GM18508 (cell line): ENCODE results near the gene CSTF1.

Source experiments
- ATAC-seq: cut with Tn5 transposase; IDR thresholded peaks from one replicate; pipeline ENCODE4 v1.9.1; 2021; ENCODE audit warnings: moderate number of reproducible peaks; ENCODE audit not compliant: insufficient read depth, unreplicated experiment

The CSTF1 gene

GRCh38 chr20:56392132-56392880 lies at the start of gene CSTF1, which contains the start of gene AURKA:
TSS of gene CSTF1 (plus strand) at chr20:56392645. CDS start at chr20:56395553, 2,908 bp downstream.
TSS of gene AURKA (minus strand) at chr20:56392215. CDS start at chr20:56388197, 4,018 bp downstream.
- peak; percentile 92 for ATAC-seq

GRCh38 chr20:56342783-56343182 lies 49.7 kb upstream of the CSTF1 start:
- no peak for ATAC-seq

DNA sequence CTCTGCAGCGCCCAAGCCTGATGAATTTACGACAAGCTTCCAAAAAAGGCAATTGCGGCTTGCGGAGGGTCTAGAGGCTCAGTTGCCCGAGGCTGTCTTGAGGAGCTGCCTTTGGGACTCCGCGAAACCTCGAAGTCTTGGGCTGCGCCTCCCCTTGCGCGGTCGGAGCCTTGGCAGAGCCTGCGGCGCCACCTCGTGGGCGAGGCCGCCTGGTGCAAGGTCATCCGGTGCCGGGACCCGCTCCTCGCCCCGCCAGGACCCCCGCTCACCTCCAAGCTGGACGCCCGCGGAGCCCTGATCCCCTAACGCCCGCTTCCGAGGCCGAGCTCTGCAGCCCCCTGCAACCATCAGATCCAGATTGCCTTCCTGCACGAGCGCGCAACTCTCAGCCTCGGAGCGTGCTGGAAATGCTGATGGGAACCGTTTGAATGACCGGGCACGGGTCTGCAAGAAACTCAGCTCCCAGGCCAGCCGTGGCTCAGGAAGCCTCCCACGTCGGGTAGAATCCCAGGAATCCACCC lies 48.5 kb upstream of the CSTF1 start:
- no peak for ATAC-seq

GRCh38 chr20:56345911-56346310 lies 46.5 kb upstream of the CSTF1 start:
- no peak for ATAC-seq

DNA sequence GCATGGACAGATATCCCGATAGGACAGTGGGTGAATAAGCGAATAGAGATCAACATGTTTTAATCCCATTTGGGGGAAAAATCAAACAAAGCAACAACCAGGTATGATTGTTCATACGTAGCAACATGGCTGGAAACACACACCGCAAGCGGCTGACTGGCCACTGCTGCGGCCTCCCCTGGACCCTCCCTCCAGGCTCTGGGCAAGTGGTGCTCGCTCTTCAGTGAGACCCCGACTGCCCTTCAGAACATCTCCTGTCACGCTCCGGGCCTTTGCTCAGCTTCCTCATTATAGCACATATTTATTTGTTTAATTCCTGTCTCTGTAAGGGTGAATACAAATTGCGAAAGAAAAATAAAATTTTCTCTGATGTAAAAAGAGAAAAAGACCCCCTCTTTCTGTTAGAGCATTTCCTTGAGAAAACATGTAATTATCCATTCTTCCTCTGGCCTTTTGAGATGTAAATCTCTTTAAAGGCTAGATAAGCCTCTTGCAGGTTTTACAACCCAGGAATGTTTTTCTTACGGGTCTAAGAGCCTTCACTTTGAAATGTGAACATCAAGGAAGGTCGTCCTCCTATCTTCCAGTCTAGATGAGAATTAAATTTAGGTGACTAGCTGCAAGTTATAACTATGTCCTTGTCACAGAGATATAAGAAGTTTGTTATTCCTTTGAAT lies 44.7 kb upstream of the CSTF1 start:
- no peak for ATAC-seq

- ATAC-seq = no peak
These were observed 44.1 kb upstream of the CSTF1 start for GRCh38 chr20:56348305-56348693.

DNA sequence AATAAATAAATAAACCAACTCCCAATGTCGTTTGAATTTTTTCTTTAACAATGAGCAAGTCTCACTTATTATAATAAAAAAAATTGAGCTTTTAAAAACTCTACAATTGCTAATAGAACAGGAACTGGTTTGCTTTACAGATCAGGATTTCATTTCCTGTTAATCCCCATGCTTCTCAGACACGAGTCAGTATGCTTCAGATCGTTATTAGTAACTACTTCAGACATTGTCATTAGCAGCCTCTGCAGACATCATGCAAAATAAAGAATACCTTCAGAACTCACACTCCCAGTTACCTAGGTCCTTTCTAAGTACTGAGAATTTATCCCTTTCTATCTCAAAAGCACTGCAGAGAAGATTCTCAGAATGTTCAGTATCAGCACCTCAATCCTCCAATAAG lies 43.7 kb upstream of the CSTF1 start:
- no peak for ATAC-seq

GRCh38 chr20:56350842-56351241 lies 41.6 kb upstream of the CSTF1 start:
- no peak for ATAC-seq

- ATAC-seq = no peak
These were observed 39.9 kb upstream of the CSTF1 start for GRCh38 chr20:56352345-56353055.

- ATAC-seq = no peak
These were observed 39.1 kb upstream of the CSTF1 start for GRCh38 chr20:56353356-56353755.

GRCh38 chr20:56358070-56358469 lies 34.4 kb upstream of the CSTF1 start:
- ATAC-seq = no peak

DNA sequence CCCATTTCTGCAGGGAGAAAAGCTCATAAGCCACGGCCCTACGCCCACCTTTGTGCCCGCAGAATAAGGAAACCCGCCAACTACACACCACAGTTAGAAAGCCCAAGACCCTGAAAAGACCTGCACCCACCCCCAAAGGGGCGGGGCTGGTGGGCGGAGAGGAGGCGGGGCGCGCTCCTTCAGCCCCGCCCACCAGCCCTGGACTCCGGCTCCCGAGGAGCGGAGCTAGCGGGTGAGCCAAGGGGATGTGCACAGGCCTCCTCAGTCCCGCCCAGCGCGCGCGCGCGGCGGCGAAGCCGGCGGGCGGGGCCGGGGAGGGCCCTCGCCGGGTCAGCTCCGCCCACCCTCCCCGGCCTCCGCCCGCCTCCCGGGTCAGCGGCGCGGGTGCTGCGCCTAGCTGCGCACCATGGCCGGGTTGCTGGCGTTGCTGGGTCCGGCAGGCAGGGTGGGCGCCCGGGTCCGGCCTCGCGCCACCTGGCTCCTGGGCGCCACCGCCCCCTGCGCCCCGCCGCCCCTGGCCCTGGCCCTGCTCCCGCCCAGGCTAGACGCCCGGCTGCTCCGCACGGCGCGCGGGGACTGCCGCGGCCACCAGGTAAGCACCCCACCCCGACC lies 33.7 kb upstream of the CSTF1 start, which contains the start of gene FAM210B:
Gene FAM210B (plus strand): TSS at position 375 of the 612 bp plus-strand sequence. CDS start 32 bp downstream, at position 407.
- ATAC-seq = no peak

- ATAC-seq = no peak
These were observed 33.0 kb upstream of the CSTF1 start for GRCh38 chr20:56359212-56360132.

- ATAC-seq = no peak
These were observed 32.1 kb upstream of the CSTF1 start for GRCh38 chr20:56360133-56360907.

DNA sequence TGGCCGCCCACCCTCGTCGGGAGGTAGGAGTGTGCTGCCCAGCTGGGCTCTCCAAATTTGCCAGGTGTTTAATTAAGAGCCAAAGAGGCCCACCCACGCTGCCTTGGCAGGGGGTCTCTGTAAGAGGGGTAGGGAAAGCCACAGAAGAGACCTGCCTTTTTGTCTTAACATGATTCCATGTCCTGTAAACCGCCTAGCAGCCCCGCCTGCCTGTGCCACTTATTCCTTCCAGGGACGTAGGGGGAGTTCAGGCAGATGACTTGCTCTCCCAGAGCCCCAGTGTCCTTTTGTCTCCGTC lies 31.6 kb upstream of the CSTF1 start:
- no peak for ATAC-seq

GRCh38 chr20:56361900-56362299 lies 30.5 kb upstream of the CSTF1 start:
- no peak for ATAC-seq

GRCh38 chr20:56362833-56363413 lies 29.5 kb upstream of the CSTF1 start:
- ATAC-seq = no peak

DNA sequence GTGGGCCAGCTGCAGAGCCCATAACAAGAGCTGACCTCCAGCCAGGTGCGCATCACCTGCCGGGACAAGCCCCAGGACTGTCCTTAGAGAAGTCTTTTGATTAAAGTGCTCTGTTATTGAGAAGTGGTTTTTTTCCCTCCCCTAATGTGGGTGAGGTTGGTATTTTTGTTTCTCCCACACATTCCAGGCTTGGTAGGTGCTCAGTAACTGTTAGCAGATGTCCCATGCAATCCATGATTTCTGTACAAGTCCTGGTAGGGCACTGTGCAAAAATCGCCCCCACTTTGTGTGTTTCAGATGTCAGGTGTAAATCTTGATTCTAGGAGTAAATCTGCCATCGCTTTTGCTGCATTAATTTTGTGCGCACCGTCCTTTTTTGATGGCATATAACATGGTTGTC lies 29.0 kb upstream of the CSTF1 start:
- no peak for ATAC-seq
